ENCODE data around the gene ZAP70. TPM values are rescaled to one million over a fixed set of nuclear protein-coding genes. Genes with fewer than 3 reads are reported as not detected.

Gene ZAP70
- total RNA-seq, 1 experiment from 2014 or later: not detected

DNA sequence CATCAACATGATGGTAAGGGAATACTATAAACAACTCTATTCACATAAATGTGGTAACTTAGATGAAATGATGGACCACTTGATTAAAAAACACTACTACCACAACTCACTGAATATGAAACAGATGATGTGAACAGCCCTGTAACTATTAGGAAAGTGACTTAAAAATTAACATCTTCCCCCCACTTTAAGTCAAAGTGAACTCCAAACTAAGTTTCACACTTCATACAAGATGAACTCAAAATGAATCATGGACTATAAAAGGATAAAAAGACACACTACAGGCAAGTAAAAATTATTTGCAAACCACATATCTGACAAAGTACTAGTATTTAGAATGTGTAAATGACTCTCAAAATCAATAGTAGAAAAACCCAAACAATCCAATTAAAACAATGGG, 71.6 kb downstream of the ZAP70 start:
- Histone ChIP-seq H3K27me3 (replicated peaks; ENCODE audit: insufficient read depth, low read depth, low read length, poor library complexity) (no peaks in the 10 kb centered on the region), H3K36me3 (ENCODE audit: insufficient read depth, low read length, poor library complexity, severe bottlenecking) (no peaks in the 10 kb centered on the region), H3K27ac (ENCODE audit: low read depth, low read length, poor library complexity, severe bottlenecking) (no peak overlapping the region), H3K4me1 (ENCODE audit: insufficient read depth, low read length, poor library complexity, severe bottlenecking) (no peaks in the 10 kb centered on the region), H3K9me3 (ENCODE audit: low read depth, low read length, poor library complexity, severe bottlenecking) (no peaks in the 10 kb centered on the region), H3K4me3 (ENCODE audit: low read depth, low read length, poor library complexity, severe bottlenecking) (no peak overlapping the region)
- no peak for DNase-seq (ENCODE audit: low spot score)
- intact Hi-C loops (cut with micrococcal nuclease; ENCODE audit: unreplicated experiment): no loop called here
- POLR2A ChIA-PET (ENCODE audit: low non-redundant PET): no interaction called here
- TF ChIP-seq, protein P1, sequence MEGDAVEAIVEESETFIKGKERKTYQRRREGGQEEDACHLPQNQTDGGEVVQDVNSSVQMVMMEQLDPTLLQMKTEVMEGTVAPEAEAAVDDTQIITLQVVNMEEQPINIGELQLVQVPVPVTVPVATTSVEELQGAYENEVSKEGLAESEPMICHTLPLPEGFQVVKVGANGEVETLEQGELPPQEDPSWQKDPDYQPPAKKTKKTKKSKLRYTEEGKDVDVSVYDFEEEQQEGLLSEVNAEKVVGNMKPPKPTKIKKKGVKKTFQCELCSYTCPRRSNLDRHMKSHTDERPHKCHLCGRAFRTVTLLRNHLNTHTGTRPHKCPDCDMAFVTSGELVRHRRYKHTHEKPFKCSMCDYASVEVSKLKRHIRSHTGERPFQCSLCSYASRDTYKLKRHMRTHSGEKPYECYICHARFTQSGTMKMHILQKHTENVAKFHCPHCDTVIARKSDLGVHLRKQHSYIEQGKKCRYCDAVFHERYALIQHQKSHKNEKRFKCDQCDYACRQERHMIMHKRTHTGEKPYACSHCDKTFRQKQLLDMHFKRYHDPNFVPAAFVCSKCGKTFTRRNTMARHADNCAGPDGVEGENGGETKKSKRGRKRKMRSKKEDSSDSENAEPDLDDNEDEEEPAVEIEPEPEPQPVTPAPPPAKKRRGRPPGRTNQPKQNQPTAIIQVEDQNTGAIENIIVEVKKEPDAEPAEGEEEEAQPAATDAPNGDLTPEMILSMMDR (conservative IDR thresholded peaks at IDR 0.05; ENCODE audit: low read depth, low read length): no peak
- no peak for TF ChIP-seq EZH2 (IDR thresholded peaks at IDR 0.05; ENCODE audit: borderline replicate concordance, low read depth, low read length, poor library complexity, severe bottlenecking)
- BruUV-seq (replicated peaks): no TSS peak
- CTCF ChIA-PET: no interaction called here

DNA sequence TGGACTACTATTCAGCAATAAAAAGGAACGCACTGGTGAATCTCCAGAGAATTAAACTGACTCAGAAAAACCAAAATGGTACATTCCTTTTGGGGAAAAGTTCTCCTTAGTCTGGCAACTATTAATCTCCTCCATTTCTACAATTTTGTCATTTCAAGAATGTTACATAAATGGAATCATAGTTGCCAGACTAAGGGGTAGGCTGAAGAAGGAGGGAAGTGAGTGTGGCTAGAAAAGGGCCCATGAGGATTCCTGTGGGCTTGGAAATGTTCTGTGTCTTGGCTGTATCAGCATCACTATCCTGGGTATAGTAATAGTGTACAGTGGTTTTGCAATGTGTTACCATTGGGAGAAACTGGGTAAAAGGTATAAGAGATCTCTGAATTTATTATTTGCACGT, 72.4 kb downstream of the ZAP70 start:
- Histone ChIP-seq H3K36me3 (ENCODE audit: insufficient read depth, low read length, poor library complexity, severe bottlenecking) (no peaks in the 10 kb centered on the region), H3K27me3 (replicated peaks; ENCODE audit: insufficient read depth, low read depth, low read length, poor library complexity) (no peaks in the 10 kb centered on the region), H3K9me3 (ENCODE audit: low read depth, low read length, poor library complexity, severe bottlenecking) (no peaks in the 10 kb centered on the region), H3K4me1 (ENCODE audit: insufficient read depth, low read length, poor library complexity, severe bottlenecking) (no peaks in the 10 kb centered on the region), H3K4me3 (ENCODE audit: low read depth, low read length, poor library complexity, severe bottlenecking) (no peak overlapping the region), H3K27ac (ENCODE audit: low read depth, low read length, poor library complexity, severe bottlenecking) (no peak overlapping the region)
- intact Hi-C loops (cut with micrococcal nuclease; ENCODE audit: unreplicated experiment): no loop called here
- POLR2A ChIA-PET (ENCODE audit: low non-redundant PET): no interaction called here
- no TSS peak for BruUV-seq (replicated peaks)
- no peak for TF ChIP-seq EZH2 (IDR thresholded peaks at IDR 0.05; ENCODE audit: borderline replicate concordance, low read depth, low read length, poor library complexity, severe bottlenecking)
- TF ChIP-seq, protein P1 (conservative IDR thresholded peaks at IDR 0.05; ENCODE audit: low read depth, low read length): no peak
- CTCF ChIA-PET: no interaction called here
- no peak for DNase-seq (ENCODE audit: low spot score)

DNA sequence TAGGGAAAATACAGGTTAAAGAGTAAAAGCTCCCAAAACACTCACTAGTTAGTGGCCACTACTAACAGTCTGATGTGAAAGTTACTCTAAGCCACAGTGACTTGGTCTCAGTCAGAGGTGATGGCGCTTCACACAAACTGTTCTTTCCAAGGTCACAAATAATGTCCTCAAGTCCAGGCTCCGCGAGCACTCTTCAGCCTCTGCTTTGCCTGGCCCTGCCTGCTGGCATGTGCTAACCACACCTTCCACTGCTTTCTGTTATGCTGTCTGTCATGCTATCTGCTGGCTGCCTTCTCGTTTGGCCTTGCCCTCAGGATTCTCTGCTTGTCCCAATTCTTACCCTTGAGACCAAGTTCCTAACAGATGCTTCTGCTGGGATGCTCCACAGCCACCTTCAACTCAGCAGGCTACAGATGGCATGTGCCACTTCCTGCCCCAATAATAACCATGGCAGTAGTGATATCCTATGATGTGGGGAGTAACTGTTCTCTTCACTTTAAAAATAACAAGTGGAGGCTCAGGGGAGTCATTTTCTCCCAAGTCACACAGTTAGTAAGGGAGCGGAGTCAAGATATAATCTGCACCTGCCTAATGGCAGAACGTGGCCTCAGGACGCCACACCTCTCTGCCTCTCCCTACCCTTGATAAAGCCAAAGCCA, 75.7 kb downstream of the ZAP70 start:
- H3K4me1 ChIP-seq (ENCODE audit: insufficient read depth, low read length, poor library complexity, severe bottlenecking): no peaks in the 10 kb centered on the region
- ChIA-PET CTCF (no interaction called here), POLR2A (ENCODE audit: low non-redundant PET) (no interaction called here)
- H3K9me3 ChIP-seq (ENCODE audit: low read depth, low read length, poor library complexity, severe bottlenecking): no peaks in the 10 kb centered on the region
- no peak overlapping the region for H3K27ac ChIP-seq (ENCODE audit: low read depth, low read length, poor library complexity, severe bottlenecking)
- no peaks in the 10 kb centered on the region for H3K36me3 ChIP-seq (ENCODE audit: insufficient read depth, low read length, poor library complexity, severe bottlenecking)
- intact Hi-C loops (cut with micrococcal nuclease; ENCODE audit: unreplicated experiment): no loop called here
- H3K27me3 ChIP-seq (replicated peaks; ENCODE audit: insufficient read depth, low read depth, low read length, poor library complexity): no peaks in the 10 kb centered on the region
- TF ChIP-seq, protein P1 (conservative IDR thresholded peaks at IDR 0.05; ENCODE audit: low read depth, low read length): no peak
- no peak for TF ChIP-seq EZH2 (IDR thresholded peaks at IDR 0.05; ENCODE audit: borderline replicate concordance, low read depth, low read length, poor library complexity, severe bottlenecking)
- no TSS peak for BruUV-seq (replicated peaks)
- H3K4me3 ChIP-seq (ENCODE audit: low read depth, low read length, poor library complexity, severe bottlenecking): no peak overlapping the region
- DNase-seq (ENCODE audit: low spot score): no peak

Other genes with a start within 250 kb of the ZAP70 start
- 16.4 and 21.6 TPM in 2 replicates for gene ANKRD36B, start 123.7 kb upstream of the ZAP70 start, total RNA-seq (2021)
- gene COX5B, start 67.5 kb upstream of the ZAP70 start, total RNA-seq (2021): 205 and 219 TPM in 2 replicates
- 36.3 and 41.7 TPM in 2 replicates for gene ACTR1B, start 49.5 kb upstream of the ZAP70 start, total RNA-seq (2021)
- 2.4 and 3.7 TPM in 2 replicates for gene C2orf92, start 43.9 kb upstream of the ZAP70 start, total RNA-seq (2021)

All from A673 (cell line).